Duodenal mucosa (tissue), 2 donors: ENCODE data around the gene SLC24A3.

ENCODE experiments used
- H3K27ac ChIP-seq: one replicate; pipeline ENCODE4 v1.7.0; 2013; ENCODE audit warnings: low read depth, low read length
- H3K27me3 ChIP-seq, 2 donors: one replicate each; pipeline ENCODE4 v1.7.0; 2013; ENCODE audit warnings: low read length in 2 of 2, control low read depth in 1 of 2; ENCODE audit not compliant: insufficient read depth in 2 of 2, control insufficient read depth in 1 of 2
- H3K36me3 ChIP-seq, 2 donors: one replicate each; pipeline ENCODE4 v1.7.0; 2013; ENCODE audit warnings: low read length in 2 of 2, control low read depth in 1 of 2; ENCODE audit not compliant: insufficient read depth in 2 of 2, control insufficient read depth in 1 of 2
- H3K4me1 ChIP-seq, 2 donors: one replicate each; pipeline ENCODE4 v1.7.0; 2013; ENCODE audit warnings: low read length in 2 of 2, control low read depth in 1 of 2; ENCODE audit not compliant: insufficient read depth in 2 of 2, control insufficient read depth in 1 of 2
- H3K4me3 ChIP-seq, 2 donors: one replicate each; pipeline ENCODE4 v1.7.0; 2013; ENCODE audit warnings: low read length in 2 of 2, low read depth in 1 of 2
- H3K9ac ChIP-seq, 2 donors: one replicate each; pipeline ENCODE4 v1.7.0; 2013; ENCODE audit warnings: low read length in 2 of 2, low read depth in 1 of 2
- H3K9me3 ChIP-seq, 2 donors: one replicate each; pipeline ENCODE4 v1.7.0; 2013; ENCODE audit warnings: low read length in 2 of 2, control low read depth in 1 of 2; ENCODE audit not compliant: control insufficient read depth in 1 of 2

The SLC24A3 gene

GRCh38 chr20:19712721-19713260 lies 500.3 kb downstream of the SLC24A3 start:
- Histone ChIP-seq H3K9ac (no peak overlapping the region), H3K4me1 (peaks cover 13 to 38% of the 10 kb centered on the region in 2 donors), H3K4me3 (no peak overlapping the region), H3K9me3 (peaks cover 2 to 8% of the 10 kb centered on the region in 2 donors), H3K27ac (no peak overlapping the region), H3K27me3 (no peaks in the 10 kb centered on the region), H3K36me3 (no peaks in the 10 kb centered on the region)

DNA sequence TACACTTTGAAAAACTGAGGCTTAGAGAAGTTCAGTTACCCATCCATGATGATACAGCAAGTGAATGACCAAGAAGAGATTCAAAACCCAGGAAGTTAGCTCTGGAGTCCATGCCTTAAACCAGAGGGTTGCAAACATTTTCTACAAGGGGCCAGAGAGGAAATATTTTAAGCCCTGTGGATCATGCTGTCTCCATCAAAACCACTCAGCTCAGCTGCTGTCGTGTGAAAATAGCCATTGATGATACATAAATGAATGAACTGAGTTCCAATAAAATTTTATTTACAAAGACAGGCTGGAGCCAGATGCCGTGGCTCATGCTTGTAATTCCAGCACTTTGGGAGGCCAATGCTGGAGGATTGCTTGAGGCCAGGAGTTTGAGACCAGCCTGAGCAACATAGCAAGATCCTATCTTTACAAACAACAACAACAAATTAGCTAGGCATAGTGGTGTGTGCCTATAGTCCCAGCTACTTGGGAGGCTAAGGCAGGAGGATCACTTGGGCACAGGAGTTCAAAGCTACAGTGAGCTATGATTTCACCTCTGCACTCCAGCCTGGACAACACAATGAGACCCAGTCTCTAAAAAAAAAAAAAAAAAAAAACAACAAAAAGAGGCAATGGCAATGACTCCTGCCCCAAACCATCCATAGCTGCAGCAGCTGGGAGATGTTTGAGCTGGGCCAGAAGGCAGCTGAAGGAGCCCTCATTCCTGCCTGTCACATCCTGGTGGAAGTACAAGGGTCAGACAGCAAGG lies 501.6 kb downstream of the SLC24A3 start:
- no peaks in the 10 kb centered on the region for H3K27me3 ChIP-seq
- peaks cover 13 to 38% of the 10 kb centered on the region in 2 donors for H3K4me1 ChIP-seq
- no peak overlapping the region for H3K27ac ChIP-seq
- peaks cover 2 to 8% of the 10 kb centered on the region in 2 donors for H3K9me3 ChIP-seq
- no peak overlapping the region for H3K4me3 ChIP-seq
- H3K9ac ChIP-seq = no peak overlapping the region
- H3K36me3 ChIP-seq = no peaks in the 10 kb centered on the region

DNA sequence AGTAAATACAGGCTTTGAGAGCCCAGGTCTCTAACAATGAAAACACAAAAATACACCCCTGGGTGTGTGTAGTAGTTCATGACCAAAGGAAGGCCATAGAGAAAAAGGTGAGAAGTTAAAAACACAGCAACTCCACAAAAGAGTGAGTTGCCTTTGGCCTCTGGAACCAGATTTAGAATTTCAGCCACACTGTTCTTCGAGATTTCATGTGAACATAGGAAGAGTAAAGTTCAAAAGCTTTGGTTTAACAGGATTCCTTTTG lies 502.1 kb downstream of the SLC24A3 start:
- Histone ChIP-seq H3K36me3 (no peaks in the 10 kb centered on the region), H3K9ac (no peak overlapping the region), H3K9me3 (peaks cover 2 to 8% of the 10 kb centered on the region in 2 donors), H3K27me3 (no peaks in the 10 kb centered on the region), H3K27ac (no peak overlapping the region), H3K4me3 (no peak overlapping the region), H3K4me1 (peaks cover 13 to 38% of the 10 kb centered on the region in 2 donors)

DNA sequence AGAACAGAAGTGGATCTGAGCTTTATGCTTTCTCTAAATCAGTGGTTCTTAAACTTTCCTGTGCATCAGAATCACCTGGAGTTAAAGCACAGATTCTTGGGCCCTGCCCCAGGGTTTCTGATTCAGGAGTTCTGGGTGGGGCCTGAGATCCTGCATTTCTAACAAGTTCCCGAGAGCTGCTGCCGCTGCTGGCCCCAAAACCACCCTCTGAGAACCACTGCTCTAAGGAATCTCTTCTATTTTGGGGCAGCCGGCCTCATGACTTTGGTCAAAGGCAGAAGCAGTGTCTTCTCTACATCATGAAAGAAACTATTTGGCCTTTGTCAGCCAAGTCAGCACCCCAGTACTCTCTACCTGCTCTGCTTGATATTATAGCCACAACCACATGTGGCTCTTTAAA lies 503.5 kb downstream of the SLC24A3 start:
- no peaks in the 10 kb centered on the region for H3K36me3 ChIP-seq
- H3K9ac ChIP-seq = no peak overlapping the region
- H3K4me1 ChIP-seq = peaks cover 5 to 25% of the 10 kb centered on the region in 2 donors
- H3K9me3 ChIP-seq = peaks cover 2 to 8% of the 10 kb centered on the region in 2 donors
- no peaks in the 10 kb centered on the region for H3K27me3 ChIP-seq
- no peak overlapping the region for H3K27ac ChIP-seq
- H3K4me3 ChIP-seq = no peak overlapping the region

DNA sequence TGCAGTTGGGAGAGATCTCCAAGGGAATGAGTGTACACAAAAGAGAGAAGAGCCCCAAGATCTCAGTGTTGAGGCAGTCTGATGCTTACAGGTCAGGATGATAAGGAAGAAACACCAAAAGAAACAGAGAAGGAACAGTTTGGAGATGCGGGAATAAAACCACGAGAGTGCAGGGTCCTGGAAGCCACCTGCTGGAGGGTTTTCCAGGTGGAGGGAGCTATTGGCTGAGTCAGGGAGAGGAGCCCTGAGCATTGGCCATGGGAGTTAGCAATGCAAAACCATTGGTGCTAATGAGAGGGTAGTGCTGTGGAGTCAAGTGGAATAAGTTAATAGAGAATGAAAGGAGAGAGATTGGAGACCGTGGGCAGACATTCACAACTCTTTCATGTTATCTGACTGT lies 506.4 kb downstream of the SLC24A3 start:
- no peak overlapping the region for H3K4me3 ChIP-seq
- no peaks in the 10 kb centered on the region for H3K27me3 ChIP-seq
- H3K36me3 ChIP-seq = no peaks in the 10 kb centered on the region
- no peak overlapping the region for H3K9ac ChIP-seq
- H3K27ac ChIP-seq = no peak overlapping the region
- H3K4me1 ChIP-seq = peaks cover 0 to 9% of the 10 kb centered on the region in 2 donors
- peaks cover 2 to 8% of the 10 kb centered on the region in 2 donors for H3K9me3 ChIP-seq

GRCh38 chr20:19720991-19721390 lies 508.5 kb downstream of the SLC24A3 start:
- Histone ChIP-seq H3K9me3 (peaks cover 2 to 7% of the 10 kb centered on the region in 2 donors), H3K9ac (no peak overlapping the region), H3K27me3 (no peaks in the 10 kb centered on the region), H3K4me1 (no peaks in the 10 kb centered on the region), H3K36me3 (no peaks in the 10 kb centered on the region), H3K4me3 (no peak overlapping the region), H3K27ac (no peak overlapping the region)

- Histone ChIP-seq H3K9ac (no peak overlapping the region), H3K9me3 (no peaks in the 10 kb centered on the region), H3K36me3 (no peaks in the 10 kb centered on the region), H3K27me3 (no peaks in the 10 kb centered on the region), H3K4me1 (no peaks in the 10 kb centered on the region), H3K27ac (no peak overlapping the region), H3K4me3 (no peak overlapping the region)
These were observed 510.6 kb downstream of the SLC24A3 start for GRCh38 chr20:19723051-19723450.

DNA sequence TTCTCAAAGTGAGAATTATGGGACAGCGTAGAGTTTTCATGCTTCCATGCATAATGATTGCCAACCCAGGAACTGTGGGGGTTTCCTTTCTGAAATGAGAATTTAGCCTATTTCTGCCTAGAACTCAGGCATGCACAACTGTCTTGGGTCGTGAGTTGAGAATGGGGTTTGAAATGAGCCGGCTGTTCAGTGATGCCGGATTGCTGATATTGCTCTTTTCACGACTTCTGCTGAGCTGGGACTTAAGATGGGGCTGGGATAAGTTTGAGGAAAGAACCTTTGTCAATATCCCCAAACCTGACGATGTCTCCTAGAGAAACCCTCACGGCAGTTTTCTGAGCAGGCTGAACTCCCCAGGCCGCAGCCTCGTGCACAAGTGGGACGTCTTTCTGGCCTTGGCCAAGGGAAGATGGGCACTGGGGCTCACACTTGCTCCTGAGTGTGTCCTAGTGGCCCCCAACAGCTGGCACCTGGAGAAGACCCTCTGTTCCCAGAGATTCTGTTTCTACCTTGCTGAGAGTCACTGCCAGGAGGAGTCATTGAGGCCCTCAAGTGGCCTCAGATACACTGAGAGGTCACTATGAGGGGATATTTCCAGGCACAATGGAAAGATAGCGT lies 511.5 kb downstream of the SLC24A3 start:
- H3K4me1 ChIP-seq = no peaks in the 10 kb centered on the region
- H3K9ac ChIP-seq = no peak overlapping the region

DNA sequence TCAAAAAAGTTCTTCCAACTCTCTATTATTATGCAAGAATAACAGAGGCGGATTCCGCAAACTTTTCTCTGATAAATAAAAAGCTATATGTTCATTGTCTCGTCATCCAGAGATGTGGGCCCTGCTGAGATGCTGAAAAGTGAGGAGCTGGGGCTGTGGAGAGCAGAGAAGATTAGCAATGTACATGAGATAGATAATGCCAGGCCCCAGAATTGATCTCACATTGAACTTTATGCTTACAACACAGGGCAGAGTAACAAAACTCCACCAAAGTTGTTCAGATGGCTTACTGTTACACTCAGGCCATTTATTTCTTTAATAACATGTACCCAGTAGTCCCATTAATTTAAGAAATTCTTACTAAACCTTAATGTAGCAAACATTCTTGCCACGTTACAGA lies 512.9 kb downstream of the SLC24A3 start:
- Histone ChIP-seq H3K27me3 (no peaks in the 10 kb centered on the region), H3K36me3 (no peaks in the 10 kb centered on the region), H3K9ac (no peak overlapping the region), H3K4me3 (no peak overlapping the region), H3K27ac (no peak overlapping the region), H3K9me3 (no peaks in the 10 kb centered on the region), H3K4me1 (no peaks in the 10 kb centered on the region)

More for the DNA sequence above, 511.5 kb downstream of the SLC24A3 start:
- Histone ChIP-seq H3K9me3 (no peaks in the 10 kb centered on the region), H3K4me3 (no peak overlapping the region), H3K27ac (no peak overlapping the region), H3K27me3 (no peaks in the 10 kb centered on the region), H3K36me3 (no peaks in the 10 kb centered on the region)

DNA sequence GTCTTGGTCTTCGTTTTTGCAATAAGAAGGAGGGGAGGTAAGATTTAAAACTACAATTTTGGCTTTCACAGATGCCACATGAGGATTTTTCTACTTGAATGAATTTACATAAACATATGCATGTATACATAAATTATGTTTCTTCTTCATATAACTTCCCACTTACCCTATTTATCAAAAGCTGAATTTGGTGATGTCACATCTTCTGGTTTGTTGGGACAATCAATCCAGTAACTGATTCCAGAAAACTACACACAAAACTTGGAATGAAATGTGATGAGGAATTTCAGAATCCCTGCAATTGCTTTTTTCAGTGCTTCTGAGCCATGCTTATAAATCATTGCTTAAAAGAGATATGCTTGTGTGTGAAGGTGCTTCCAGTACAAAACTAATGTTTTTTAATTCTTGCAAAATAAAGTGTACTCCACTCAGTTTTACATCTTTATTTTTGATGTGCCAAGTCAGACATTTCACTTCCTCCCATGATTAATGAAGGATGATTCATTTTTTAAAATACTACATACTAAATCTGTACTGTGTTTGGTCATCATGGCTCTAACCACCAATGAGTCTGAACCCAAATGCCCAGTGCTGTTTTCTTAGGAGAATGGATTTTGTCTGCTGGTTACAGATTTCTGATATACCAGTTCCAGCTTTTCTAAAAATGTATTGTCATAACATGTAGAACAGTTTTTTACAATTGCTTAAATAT lies 513.5 kb downstream of the SLC24A3 start:
- Histone ChIP-seq H3K9me3 (no peaks in the 10 kb centered on the region), H3K27me3 (no peaks in the 10 kb centered on the region), H3K4me1 (no peaks in the 10 kb centered on the region), H3K4me3 (no peak overlapping the region), H3K27ac (no peak overlapping the region), H3K9ac (no peak overlapping the region), H3K36me3 (no peaks in the 10 kb centered on the region)
